HG03520 (cell line): Measurements from ENCODE around the gene HEMK1.

Experiments
- ATAC-seq: cut with Tn5 transposase; IDR thresholded peaks from one replicate; pipeline ENCODE4 v1.9.1; 2021; ENCODE audit warnings: mild to moderate bottlenecking, moderate library complexity; ENCODE audit not compliant: unreplicated experiment

HEMK1 gene

GRCh38 chr3:50599115-50599715 lies 29.9 kb downstream of the HEMK1 start:
- no peak for ATAC-seq

GRCh38 chr3:50599716-50600118 lies 30.4 kb downstream of the HEMK1 start:
- ATAC-seq, result no peak

- ATAC-seq, result no peak
Observed at GRCh38 chr3:50600141-50600753, 30.9 kb downstream of the HEMK1 start.

- no peak for ATAC-seq
Observed at GRCh38 chr3:50600841-50601591, 31.7 kb downstream of the HEMK1 start.

- no peak for ATAC-seq
Observed at GRCh38 chr3:50602595-50603191, 33.4 kb downstream of the HEMK1 start.

GRCh38 chr3:50603261-50604109 lies 34.2 kb downstream of the HEMK1 start:
- no peak for ATAC-seq

- ATAC-seq, result no peak
Observed at GRCh38 chr3:50604110-50604621, 34.8 kb downstream of the HEMK1 start.

- ATAC-seq, result no peak
Observed at GRCh38 chr3:50604628-50605588, 35.6 kb downstream of the HEMK1 start.

- ATAC-seq, result no peak
Observed at GRCh38 chr3:50605901-50606326, 36.6 kb downstream of the HEMK1 start.

GRCh38 chr3:50606596-50606995 lies 37.3 kb downstream of the HEMK1 start:
- ATAC-seq, result no peak

GRCh38 chr3:50607271-50608091 lies 38.2 kb downstream of the HEMK1 start:
- no peak for ATAC-seq

GRCh38 chr3:50608278-50608677 lies 39.0 kb downstream of the HEMK1 start:
- ATAC-seq, result no peak

- no peak for ATAC-seq
Observed at GRCh38 chr3:50609071-50609762, 39.9 kb downstream of the HEMK1 start.

- no peak for ATAC-seq
Observed at GRCh38 chr3:50609763-50610085, 40.4 kb downstream of the HEMK1 start.

GRCh38 chr3:50610181-50610971 lies 41.1 kb downstream of the HEMK1 start:
- ATAC-seq, result no peak

GRCh38 chr3:50610992-50611463 lies 41.7 kb downstream of the HEMK1 start:
- ATAC-seq, result no peak
